Liver (tissue), 9 donors: Measurements from ENCODE around the gene MR1. TPM values are rescaled to one million over a fixed set of nuclear protein-coding genes. Genes with fewer than 3 reads are reported as not detected.
"Not testable (repeated sequence)": the region's sequence is repeated elsewhere in the genome, so short reads cannot be mapped to it uniquely, and the experiment has no call there.

Experiments used
- DNase-seq: peaks from one replicate; pipeline ENCODE4 v3.0.0-alpha.2; 2017; ENCODE audit warnings: low spot score
- H3K27ac ChIP-seq, 2 donors: one replicate each; pipeline ENCODE4 v1.7.0; 2013; ENCODE audit warnings: inconsistent platforms in 2 of 2, low read length in 2 of 2, control low read depth in 1 of 2, low read depth in 1 of 2, mild to moderate bottlenecking in 1 of 2
- H3K27me3 ChIP-seq, 4 donors: one replicate each; pipeline versions ENCODE4 v1.6.1 to v1.7.0; 2013; ENCODE audit warnings: low read length in 3 of 4, inconsistent platforms in 1 of 4, mild to moderate bottlenecking in 1 of 4, moderate library complexity in 1 of 4; ENCODE audit not compliant: control insufficient read depth in 4 of 4, insufficient read depth in 4 of 4
- H3K36me3 ChIP-seq, 4 donors: one replicate each; pipeline versions ENCODE4 v1.6.1 to v1.7.0; 2013; ENCODE audit warnings: low read length in 3 of 4, mild to moderate bottlenecking in 3 of 4, low read depth in 1 of 4, moderate library complexity in 1 of 4; ENCODE audit not compliant: control insufficient read depth in 4 of 4, insufficient read depth in 3 of 4
- H3K4me1 ChIP-seq, 4 donors: one replicate each; pipeline versions ENCODE4 v1.6.1 to v1.7.0; 2013; ENCODE audit warnings: low read length in 3 of 4, mild to moderate bottlenecking in 3 of 4, moderate library complexity in 1 of 4; ENCODE audit not compliant: control insufficient read depth in 4 of 4, insufficient read depth in 4 of 4
- H3K4me3 ChIP-seq, 3 donors: one replicate each; pipeline versions ENCODE4 v1.6.1 to v1.7.0; 2013; ENCODE audit warnings: low read length in 3 of 3, control low read depth in 1 of 3, low read depth in 1 of 3, mild to moderate bottlenecking in 1 of 3
- H3K9ac ChIP-seq, 2 donors: one replicate each; pipeline ENCODE4 v1.7.0; 2013; ENCODE audit warnings: low read length in 2 of 2, mild to moderate bottlenecking in 2 of 2, moderate library complexity in 2 of 2, control low read depth in 1 of 2, low read depth in 1 of 2
- H3K9me3 ChIP-seq, 4 donors: one replicate each; pipeline versions ENCODE4 v1.6.1 to v1.7.0; 2013; ENCODE audit warnings: low read length in 3 of 4; ENCODE audit not compliant: control insufficient read depth in 4 of 4
- ATF3 ChIP-seq: IDR thresholded peaks from 2 replicates; pipeline ENCODE4 v1.6.1; 2016; ENCODE audit warnings: antibody characterized with exemption
- CTCF ChIP-seq: fragments of 150-350 bp; IDR thresholded peaks from 2 replicates; pipeline ENCODE4 v1.5.1; 2017; ENCODE audit warnings: improper control_type of control experiment, low read depth, low read length; ENCODE audit not compliant: missing input control
- FOXA1 ChIP-seq: IDR thresholded peaks from 2 replicates; pipeline ENCODE4 v1.6.1; 2016; ENCODE audit warnings: antibody characterized with exemption
- FOXA2 ChIP-seq: IDR thresholded peaks from 2 replicates; pipeline ENCODE4 v1.6.1; 2016; ENCODE audit warnings: antibody characterized with exemption
- GABPA ChIP-seq, 2 donors: IDR thresholded peaks in 1 of 2; conservative IDR thresholded peaks in 1 of 2; 2 replicates each; pipeline ENCODE4 v1.6.1; 2016; ENCODE audit warnings: antibody characterized with exemption in 2 of 2, mild to moderate bottlenecking in 1 of 2, moderate library complexity in 1 of 2
- HNF4A ChIP-seq, 2 donors: conservative IDR thresholded peaks; 2 replicates each; pipeline ENCODE4 v1.6.1; 2016; ENCODE audit warnings: antibody characterized with exemption in 2 of 2, mild to moderate bottlenecking in 2 of 2
- HNF4G ChIP-seq: IDR thresholded peaks from 2 replicates; pipeline ENCODE4 v1.6.1; 2016; ENCODE audit warnings: antibody characterized with exemption
- JUND ChIP-seq, 2 donors: IDR thresholded peaks; 2 replicates each; pipeline ENCODE4 v1.6.1; 2016; ENCODE audit warnings: antibody characterized with exemption in 2 of 2
- MAX ChIP-seq: IDR thresholded peaks from 2 replicates; pipeline ENCODE4 v1.6.1; 2016; ENCODE audit warnings: antibody characterized with exemption
- RAD21 ChIP-seq, 2 donors: IDR thresholded peaks; 2 replicates each; pipeline ENCODE4 v1.6.1; 2016; ENCODE audit warnings: antibody characterized with exemption in 2 of 2, mild to moderate bottlenecking in 2 of 2
- RXRA ChIP-seq, 2 donors: IDR thresholded peaks; 2 replicates each; pipeline ENCODE4 v1.6.1; 2017 to 2018; ENCODE audit warnings: antibody characterized with exemption in 2 of 2, mild to moderate bottlenecking in 1 of 2
- SP1 ChIP-seq: IDR thresholded peaks from 2 replicates; pipeline ENCODE4 v1.6.1; 2018; ENCODE audit warnings: antibody characterized with exemption, mild to moderate bottlenecking
- YY1 ChIP-seq: IDR thresholded peaks from 2 replicates; pipeline ENCODE4 v1.6.1; 2016; ENCODE audit warnings: antibody characterized with exemption, mild to moderate bottlenecking
- ZBTB33 ChIP-seq: IDR thresholded peaks from 2 replicates; pipeline ENCODE4 v1.6.1; 2016; ENCODE audit warnings: antibody characterized with exemption
- WGBS: extraction: QIAGEN DNeasy Blood & Tissue Kit; methylation state at CpG from one replicate; pipeline ENCODE4 v1.1.7; 2013; 5-methylcytosine and 5-hydroxymethylcytosine counted together
- polyA plus RNA-seq, 2 donors: library from polyadenylated mRNA; stranded (reverse) in 1 of 2; unstranded in 1 of 2; fragments of 200-250 nt in 1 of 2; fragments of >200 nt in 1 of 2; fragmentation: Nextera tagmentation in 1 of 2; extraction: Ambion mirVana in 1 of 2; gene quantifications; one replicate each; pipeline versions ENCODE4 v1.2.1 to v1.2.3, GENCODE V29; 2013 to 2015
- total RNA-seq, 2 donors: library from RNA; depleted of rRNA; stranded (reverse); fragments of >200 nt; gene quantifications; one replicate each; pipeline ENCODE4 v1.2.3, GENCODE V29; 2014
- donor health status: healthy.
- donor health status: healthy.
- donor health status: healthy.
- donor health status: healthy.
- donor health status: healthy.

Gene MR1
- total and polyA plus RNA-seq, 4 donors: 5.5 to 8.1 (median 6.1) TPM

- Histone ChIP-seq H3K4me3 (no peak overlapping the region), H3K4me1 (peaks cover 0 to 27% (median 15%) of the 10 kb centered on the region in 4 donors), H3K9ac (no peak overlapping the region), H3K36me3 (no peaks in the 10 kb centered on the region), H3K9me3 (no peaks in the 10 kb centered on the region), H3K27ac (peak overlapping the region in 1 of 2 donors; percentile 38), H3K27me3 (no peaks in the 10 kb centered on the region)
- TF ChIP-seq HNF4A (conservative IDR thresholded peaks at IDR 0.05) (peak; percentile 20 to 36), ATF3 (peak; percentile 45), FOXA2 (peak; percentile 42), ZBTB33 (no peak)
- DNase-seq: no peak
- 77% methylated on average over 5 of the region's 5 CpGs for WGBS
Observed at GRCh38 chr1:181043025-181043888, 9.5 kb downstream of the MR1 start.

- no peaks in the 10 kb centered on the region for H3K27me3 ChIP-seq
- peak overlapping the region in 1 of 2 donors; percentile 46 for H3K27ac ChIP-seq
- TF ChIP-seq CTCF: no peak
- peak; percentile 60 for TF ChIP-seq SP1
- TF ChIP-seq FOXA1: peak; percentile 17
- peak; percentile 87 to 95 for TF ChIP-seq HNF4A (conservative IDR thresholded peaks at IDR 0.05)
- peak in 1 of 2 donors; percentile 29 for TF ChIP-seq RAD21 (IDR thresholded peaks at IDR 0.05)
- TF ChIP-seq HNF4G: peak; percentile 76
- peak; percentile 45 to 70 for TF ChIP-seq RXRA (IDR thresholded peaks at IDR 0.05)
- no peak for TF ChIP-seq GABPA (IDR thresholded peaks at IDR 0.05 in 1 of 2, conservative IDR thresholded peaks at IDR 0.05 in 1 of 2)
- no peak for TF ChIP-seq YY1
- peak; percentile 48 for TF ChIP-seq ATF3
- peak; percentile 42 to 65 for TF ChIP-seq JUND (IDR thresholded peaks at IDR 0.05)
- no peak for TF ChIP-seq MAX
- peaks cover 0 to 27% (median 15%) of the 10 kb centered on the region in 4 donors for H3K4me1 ChIP-seq
- H3K36me3 ChIP-seq: no peaks in the 10 kb centered on the region
- no peak overlapping the region for H3K9ac ChIP-seq
- no peak for DNase-seq
- H3K4me3 ChIP-seq: no peak overlapping the region
- WGBS: 72% methylated on average over 5 of the region's 5 CpGs
- no peaks in the 10 kb centered on the region for H3K9me3 ChIP-seq
Observed at GRCh38 chr1:181044449-181044966, 10.7 kb downstream of the MR1 start.

- 98% methylated on average over 22 of the region's 22 CpGs for WGBS
- H3K36me3 ChIP-seq, H3K4me3 ChIP-seq, H3K27me3 ChIP-seq, H3K9ac ChIP-seq, H3K27ac ChIP-seq, DNase-seq, H3K9me3 ChIP-seq: not testable (repeated sequence)
- peaks cover 0 to 20% (median 13%) of the 10 kb centered on the region in 4 donors for H3K4me1 ChIP-seq
Observed at GRCh38 chr1:181045946-181046345, 12.2 kb downstream of the MR1 start.
